Measurements from ENCODE around the gene MRPL23.
"Not testable (repeated sequence)": the region's sequence is repeated elsewhere in the genome, so short reads cannot be mapped to it uniquely, and the experiment has no call there.

The MRPL23 gene

GRCh38 chr11:1933416-1934334 is 13.5 kb upstream of the MRPL23 start:
- DNase-seq (ENCODE audit: low spot score), result no peak

GRCh38 chr11:1934335-1935155 is 12.6 kb upstream of the MRPL23 start:
- no peak for DNase-seq (ENCODE audit: low spot score)

- DNase-seq (ENCODE audit: low spot score), result no peak
Measured at GRCh38 chr11:1935156-1936071, 11.7 kb upstream of the MRPL23 start.

GRCh38 chr11:1936072-1936780 is 10.9 kb upstream of the MRPL23 start:
- DNase-seq (ENCODE audit: low spot score), result no peak

- DNase-seq (ENCODE audit: low spot score), result no peak
Measured at GRCh38 chr11:1936781-1937615, 10.1 kb upstream of the MRPL23 start.

- no peak for DNase-seq (ENCODE audit: low spot score)
Measured at GRCh38 chr11:1937616-1938342, 9.4 kb upstream of the MRPL23 start.

GRCh38 chr11:1938343-1939005 is 8.7 kb upstream of the MRPL23 start:
- DNase-seq (ENCODE audit: low spot score), result no peak

GRCh38 chr11:1939006-1939625 is 8.0 kb upstream of the MRPL23 start:
- no peak for DNase-seq (ENCODE audit: low spot score)

GRCh38 chr11:1939788-1940187 is 7.3 kb upstream of the MRPL23 start:
- not testable (repeated sequence) for DNase-seq (ENCODE audit: low spot score)

GRCh38 chr11:1942558-1943260 is 4.4 kb upstream of the MRPL23 start:
- DNase-seq (ENCODE audit: low spot score), result no peak

- no peak for DNase-seq (ENCODE audit: low spot score)
Measured at GRCh38 chr11:1943576-1943975, 3.6 kb upstream of the MRPL23 start.

- DNase-seq (ENCODE audit: low spot score), result no peak
Measured at GRCh38 chr11:1943977-1944376, 3.2 kb upstream of the MRPL23 start.

- DNase-seq (ENCODE audit: low spot score), result no peak
Measured at GRCh38 chr11:1947592-1948237, 583 bp downstream of the MRPL23 start.

GRCh38 chr11:1948389-1948788 is 1.3 kb downstream of the MRPL23 start:
- no peak for DNase-seq (ENCODE audit: low spot score)

GRCh38 chr11:1949302-1949701 is 2.2 kb downstream of the MRPL23 start:
- no peak for DNase-seq (ENCODE audit: low spot score)

GRCh38 chr11:1949922-1950321 is 2.8 kb downstream of the MRPL23 start:
- DNase-seq (ENCODE audit: low spot score), result no peak

GRCh38 chr11:1952806-1953482 is 5.8 kb downstream of the MRPL23 start:
- no peak for DNase-seq (ENCODE audit: low spot score)

All from germinal center (tissue), 1 donor.